Measurements from ENCODE around the gene BPTF. TPM values are rescaled to one million over a fixed set of nuclear protein-coding genes. Genes with fewer than 3 reads are reported as not detected.

Gene BPTF
- total and polyA plus RNA-seq, 2 of the 8 experiments (the other 6 are each of a cell fraction or from before 2014, with no cell fraction given), result 107 to 228 TPM

DNA sequence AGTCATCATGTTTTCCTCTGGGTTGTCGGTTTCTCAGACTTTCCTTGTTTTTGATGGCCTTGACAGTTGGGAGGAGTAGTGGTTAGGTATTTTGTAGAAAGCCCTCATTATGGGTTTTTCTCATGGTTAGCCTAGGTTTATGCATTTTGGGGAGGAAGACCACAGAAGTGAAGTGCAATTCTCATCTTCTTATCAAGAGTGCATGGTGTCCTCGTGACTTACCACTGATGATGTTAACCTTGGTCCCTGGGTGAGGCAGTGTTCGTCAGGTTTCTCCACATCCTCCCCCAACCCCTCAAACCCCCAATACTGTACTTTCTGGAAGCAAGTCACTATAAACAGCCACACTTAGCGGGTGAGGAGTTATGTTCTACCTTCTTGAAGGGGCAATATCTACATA, 42.3 kb downstream of the BPTF start:
- Histone ChIP-seq H3K4me3 (ENCODE audit: extremely low read depth in 1 of 4, insufficient read depth in 2 of 4, low read depth in 3 of 4, low read length in 4 of 4) (no peak overlapping the region), H3K23ac (ENCODE audit: insufficient read length) (peak overlapping the region; percentile 70), H2BK12ac (ENCODE audit: low read depth, low read length) (no peak overlapping the region), H3K79me1 (ENCODE audit: low read depth, low read length) (0 out of 2 replicates have a peak, but pooled peaks cover 3% of the 10 kb centered on the region), H2BK5ac (ENCODE audit: low read depth, low read length) (no peak overlapping the region), H2BK15ac (ENCODE audit: low read length) (no peak overlapping the region), H3K4me1 (replicated peaks in 1 of 4; ENCODE audit: control insufficient read depth in 3 of 4, insufficient read depth in 4 of 4, low read length in 3 of 4) (no peaks in the 10 kb centered on the region), H3K36me3 (ENCODE audit: control insufficient read depth in 2 of 4, insufficient read depth in 4 of 4, low read length in 3 of 4) (peaks cover 0 to 13% (median 7%) of the 10 kb centered on the region in 4 experiments; a peak in 4 of 8 replicates), H2BK20ac (ENCODE audit: low read length) (no peak overlapping the region), H3K79me2 (ENCODE audit: control insufficient read depth in 1 of 2, insufficient read depth in 2 of 2, low read length in 2 of 2) (peaks cover 21 to 89% of the 10 kb centered on the region in 2 experiments; a peak in 3 of 4 replicates), H3K56ac (replicated peaks; ENCODE audit: insufficient read length, low read depth, low read length) (no peak overlapping the region), H3K4me2 (ENCODE audit: insufficient read depth in 1 of 2, low read depth in 2 of 2, low read length in 2 of 2) (no peak overlapping the region), H4K91ac (replicated peaks; ENCODE audit: insufficient read length, low read length) (no peak overlapping the region), H3K27me3 (replicated peaks in 1 of 4; ENCODE audit: control insufficient read depth in 3 of 4, extremely low read depth in 1 of 4, insufficient read depth in 3 of 4, low read length in 3 of 4) (no peaks in the 10 kb centered on the region), H4K8ac (ENCODE audit: extremely low read depth, insufficient read depth, low read length) (no peak overlapping the region), H4K5ac (ENCODE audit: insufficient read length, low read depth, low read length) (no peak overlapping the region), H3K18ac (ENCODE audit: extremely low read depth, low read length) (no peak overlapping the region), H3K14ac (ENCODE audit: insufficient read length) (no peak overlapping the region), H2AK5ac (ENCODE audit: low read depth, low read length) (no peak overlapping the region), H3K9me3 (ENCODE audit: insufficient read depth in 2 of 2, low read depth in 1 of 2, low read length in 1 of 2) (no peaks in the 10 kb centered on the region), H2BK120ac (replicated peaks; ENCODE audit: low read depth, low read length) (no peak overlapping the region), H2AFZ (ENCODE audit: low read length) (no peak overlapping the region), H3K27ac (ENCODE audit: low read depth, low read length) (no peak overlapping the region), H4K20me1 (replicated peaks in 1 of 2; ENCODE audit: control insufficient read depth in 1 of 2, insufficient read depth in 2 of 2, low read length in 2 of 2) (peaks cover 14 to 18% of the 10 kb centered on the region in 2 experiments), H3K9ac (replicated peaks in 1 of 4; ENCODE audit: extremely low read depth in 1 of 4, low read depth in 3 of 4, low read length in 3 of 4) (0 out of 7 replicates have a peak overlapping the region, but pooled peaks of 1 of the 4 experiments have one; percentile 18), H3K4ac (replicated peaks; ENCODE audit: insufficient read length, low read depth, low read length) (no peak overlapping the region), H3K23me2 (ENCODE audit: low read depth, low read length) (no peaks in the 10 kb centered on the region)
- FAIRE-seq, result no peak
- DNase-seq (ENCODE audit: low read depth in 1 of 2, low spot score in 2 of 2), result no peak
- CTCF ChIA-PET (ENCODE audit: partially characterized antibody), result no interaction called here
- WGBS, 2 experiments (ENCODE audit: extremely low coverage in 1 of 2, insufficient coverage in 1 of 2, insufficient read length in 1 of 2, insufficient replicate concordance in 2 of 2, low coverage in 1 of 2, low lambda C conversion rate in 2 of 2, missing lambda C conversion rate in 1 of 2), result 89% methylated on average over 4 of the region's 4 CpGs; no CpG with 5 or more reads in 1 of the 2 experiments
- POLR2A ChIA-PET (ENCODE audit: partially characterized antibody), result no interaction called here
- no peak for TF ChIP-seq BACH1 (IDR thresholded peaks at IDR 0.05; ENCODE audit: low read length)
- TF ChIP-seq TAF1 (IDR thresholded peaks at IDR 0.05; ENCODE audit: low read depth, low read length), result no peak
